WTC11 (cell line): ENCODE measurements around the gene SRI. TPM values are rescaled to one million over a fixed set of nuclear protein-coding genes. Genes with fewer than 3 reads are reported as not detected.
A peak's percentile ranks its signal among the peaks of the same experiment; 100 is the strongest.

Experiments used
- ATAC-seq: fragments of 200-7000 bp; cut with Tn5 transposase; 2 replicates; pipeline ENCODE4 v1.10.0; 2021; ENCODE audit warnings: mild to moderate bottlenecking, moderate library complexity
- CTCF ChIA-PET: fragments of 300-600 bp; sonication (Branson Sonifier 250); formaldehyde crosslinking; loops from one replicate; lab custom pipeline; 2021; ENCODE audit warnings: antibody characterized with exemption; lab: Charles Lee
- POLR2A ChIA-PET: fragments of 350-600 bp; sonication (Branson Sonifier 250); formaldehyde crosslinking; loops from one replicate; lab custom pipeline; 2021; ENCODE audit warnings: antibody characterized with exemption; lab: Charles Lee
- DNase-seq: peaks from one replicate; pipeline ENCODE4 v3.0.0; 2021; ENCODE audit warnings: low spot score
- H3K27ac Mint-ChIP-seq: 2 replicates; pipeline ENCODE4 v1.8.0; 2021; ENCODE audit warnings: mixed read lengths
- H3K27me3 Mint-ChIP-seq: 2 replicates; pipeline ENCODE4 v1.8.0; 2021; ENCODE audit warnings: low read depth, mild to moderate bottlenecking, moderate library complexity, mixed read lengths
- H3K36me3 Mint-ChIP-seq: 2 replicates; pipeline ENCODE4 v1.8.0; 2021; ENCODE audit warnings: mixed read lengths
- H3K4me1 Mint-ChIP-seq: 2 replicates; pipeline ENCODE4 v1.8.0; 2022; ENCODE audit warnings: mixed read lengths
- H3K4me3 Mint-ChIP-seq: 2 replicates; pipeline ENCODE4 v1.8.0; 2021; ENCODE audit warnings: mild to moderate bottlenecking, moderate library complexity, mixed read lengths
- H3K9me3 Mint-ChIP-seq: 2 replicates; pipeline ENCODE4 v1.8.0; 2021; ENCODE audit warnings: mixed read lengths
- AFF4 ChIP-seq: sonication (generic); formaldehyde crosslinking; IDR thresholded peaks from 2 replicates; pipeline ENCODE4 v1.8.1; 2023; ENCODE audit warnings: mild to moderate bottlenecking, missing genetic modification reagents, borderline replicate concordance
- ATF3 ChIP-seq: sonication (generic); formaldehyde crosslinking; conservative IDR thresholded peaks from 2 replicates; pipeline ENCODE4 v1.8.1; 2022; ENCODE audit warnings: mild to moderate bottlenecking, missing genetic modification reagents
- CREM ChIP-seq: sonication (generic); formaldehyde crosslinking; IDR thresholded peaks from 2 replicates; pipeline ENCODE4 v1.8.1; 2022; ENCODE audit warnings: mild to moderate bottlenecking, missing genetic modification reagents, moderate library complexity
- E2F5 ChIP-seq: sonication (generic); formaldehyde crosslinking; IDR thresholded peaks from 2 replicates; pipeline ENCODE4 v1.8.1; 2022; ENCODE audit warnings: mild to moderate bottlenecking, moderate library complexity, missing genetic modification reagents
- ELF4 ChIP-seq: sonication (generic); formaldehyde crosslinking; IDR thresholded peaks from 2 replicates; pipeline ENCODE4 v1.8.1; 2022; ENCODE audit warnings: low read depth, mild to moderate bottlenecking, moderate library complexity, missing genetic modification reagents
- ESRRA ChIP-seq: sonication (generic); formaldehyde crosslinking; IDR thresholded peaks from 2 replicates; pipeline ENCODE4 v1.8.1; 2022; ENCODE audit warnings: mild to moderate bottlenecking, missing genetic modification reagents, borderline replicate concordance
- FOXP1 ChIP-seq: sonication (generic); formaldehyde crosslinking; IDR thresholded peaks from 2 replicates; pipeline ENCODE4 v1.8.0; 2022; ENCODE audit warnings: missing genetic modification reagents, mild to moderate bottlenecking, moderate library complexity, borderline replicate concordance
- IRF1 ChIP-seq: sonication (generic); formaldehyde crosslinking; IDR thresholded peaks from 2 replicates; pipeline ENCODE4 v1.8.0; 2023; ENCODE audit warnings: missing genetic modification reagents
- NFATC4 ChIP-seq: fragments of 250-450 bp; sonication (Bioruptor Pico); IDR thresholded peaks from 2 replicates; pipeline ENCODE4 v1.9.0; 2021; ENCODE audit warnings: mild to moderate bottlenecking
- ZBTB21 ChIP-seq: sonication (generic); formaldehyde crosslinking; IDR thresholded peaks from 2 replicates; pipeline ENCODE4 v1.8.1; 2023; ENCODE audit warnings: mild to moderate bottlenecking, missing genetic modification reagents, borderline replicate concordance
- ZNF121 ChIP-seq: sonication (generic); formaldehyde crosslinking; IDR thresholded peaks from 2 replicates; pipeline ENCODE4 v1.8.0; 2023; ENCODE audit warnings: missing genetic modification reagents
- ZNF219 ChIP-seq: sonication (generic); formaldehyde crosslinking; IDR thresholded peaks from 2 replicates; pipeline ENCODE4 v1.8.0; 2023; ENCODE audit warnings: missing genetic modification reagents, mild to moderate bottlenecking, borderline replicate concordance
- ZNF281 ChIP-seq: sonication (generic); formaldehyde crosslinking; IDR thresholded peaks from 2 replicates; pipeline ENCODE4 v1.8.0; 2023; ENCODE audit warnings: mild to moderate bottlenecking, missing genetic modification reagents
- ZNF416 ChIP-seq: fragments of 250-450 bp; sonication (Bioruptor Pico); IDR thresholded peaks from 2 replicates; pipeline ENCODE4 v1.9.0; 2021; ENCODE audit warnings: mild to moderate bottlenecking, inconsistent platforms
- ZNF423 ChIP-seq: fragments of 250-450 bp; sonication (Bioruptor Pico); IDR thresholded peaks from 2 replicates; pipeline ENCODE4 v2.1.2; 2022; ENCODE audit warnings: mild to moderate bottlenecking, moderate library complexity
- ZNF671 ChIP-seq: fragments of 250-450 bp; sonication (Bioruptor Pico); IDR thresholded peaks from 2 replicates; pipeline ENCODE4 v1.8.0; 2021; ENCODE audit warnings: mild to moderate bottlenecking
- total RNA-seq: library from RNA; stranded (reverse); gene quantifications from 3 replicates; pipeline ENCODE4 v1.2.3, GENCODE V29; 2021
- TF ChIP-seq, protein P1 (sequence below): fragments of 250-450 bp; sonication (Bioruptor Pico); IDR thresholded peaks from 2 replicates; pipeline ENCODE4 v1.9.0; 2021; ENCODE audit warnings: mild to moderate bottlenecking
- TF ChIP-seq, protein P2 (sequence below): sonication (generic); formaldehyde crosslinking; IDR thresholded peaks from 2 replicates; pipeline ENCODE4 v1.8.0; 2022; ENCODE audit warnings: mild to moderate bottlenecking, missing genetic modification reagents
- TF ChIP-seq, protein P3 (sequence below): fragments of 250-450 bp; sonication (Bioruptor Pico); IDR thresholded peaks from 2 replicates; pipeline ENCODE4 v2.1.2; 2022; ENCODE audit warnings: mild to moderate bottlenecking, moderate library complexity

Gene SRI
- total RNA-seq, 1 experiment from 2014 or later: 135 TPM

DNA sequence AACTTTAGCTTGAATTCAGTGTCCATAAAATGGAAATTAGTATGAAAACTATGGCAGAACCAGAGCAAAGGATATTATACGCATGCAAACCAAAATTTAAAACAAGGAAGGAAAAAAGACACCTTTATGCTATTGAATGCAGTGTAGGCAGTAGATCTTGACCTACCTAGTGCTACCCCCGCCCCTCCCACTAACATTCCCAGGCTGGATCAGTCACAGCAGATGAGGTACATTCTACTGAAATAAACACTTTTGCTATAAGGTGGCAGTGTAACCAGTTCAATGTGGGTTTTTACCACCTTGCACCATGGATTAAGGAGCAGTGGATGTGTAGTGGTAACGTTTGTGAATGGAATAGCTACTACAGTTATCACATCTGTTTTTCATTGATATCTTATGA is 27.9 kb downstream of the SRI start (continued):
- TF ChIP-seq NFATC4: no peak
- no peak for TF ChIP-seq E2F5 (CRISPR knock-in tag)
- TF ChIP-seq, protein P1, sequence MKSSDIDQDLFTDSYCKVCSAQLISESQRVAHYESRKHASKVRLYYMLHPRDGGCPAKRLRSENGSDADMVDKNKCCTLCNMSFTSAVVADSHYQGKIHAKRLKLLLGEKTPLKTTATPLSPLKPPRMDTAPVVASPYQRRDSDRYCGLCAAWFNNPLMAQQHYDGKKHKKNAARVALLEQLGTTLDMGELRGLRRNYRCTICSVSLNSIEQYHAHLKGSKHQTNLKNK (CRISPR knock-in tag): no peak
- TF ChIP-seq ZBTB21: no peak

- POLR2A ChIA-PET: no interaction called here
- H3K27ac Mint-ChIP-seq: peak overlapping the region; percentile 60
- CTCF ChIA-PET: no interaction called here
Measured at GRCh38 chr7:88185650-88186049, 34.2 kb downstream of the SRI start.

DNA sequence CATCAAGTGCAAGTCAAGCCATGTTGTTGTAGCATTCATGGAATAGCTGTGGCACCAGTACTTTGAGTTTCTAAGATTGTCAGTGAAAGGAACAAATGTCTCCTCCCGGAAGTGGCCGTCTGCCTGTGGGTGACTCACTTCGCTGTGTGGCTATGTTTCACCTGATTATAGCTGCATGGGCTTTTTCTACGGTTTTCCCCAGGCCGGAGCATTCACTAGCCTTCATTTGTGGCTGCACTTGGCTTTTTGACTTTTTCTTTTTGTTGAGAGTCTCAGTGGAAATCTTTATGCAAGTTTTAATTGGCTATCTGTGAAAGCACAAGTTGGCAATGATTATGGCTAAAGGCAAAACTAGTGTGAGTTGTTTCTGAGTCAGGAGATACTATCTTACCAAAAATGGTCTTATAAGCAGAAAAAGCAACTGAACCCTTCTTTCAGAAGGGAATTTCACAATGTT is 35.0 kb downstream of the SRI start:
- POLR2A ChIA-PET: no interaction called here
- CTCF ChIA-PET: interaction anchor here (0.9 kb wide), 1 partner anchor 15 kb away, joined by 4 read pairs; no protein-coding TSS in a partner anchor
- peak overlapping the region; percentile 82 for H3K27ac Mint-ChIP-seq
- no peak overlapping the region for H3K4me3 Mint-ChIP-seq
- no peak for DNase-seq
- no peaks in the 10 kb centered on the region; the same call in 1 of the 2 replicates for H3K36me3 Mint-ChIP-seq
- peaks cover 29% of the 10 kb centered on the region for H3K4me1 Mint-ChIP-seq
- ATAC-seq: no peak
- no peaks in the 10 kb centered on the region for H3K9me3 Mint-ChIP-seq
- H3K27me3 Mint-ChIP-seq: no peaks in the 10 kb centered on the region
- TF ChIP-seq, protein P2, sequence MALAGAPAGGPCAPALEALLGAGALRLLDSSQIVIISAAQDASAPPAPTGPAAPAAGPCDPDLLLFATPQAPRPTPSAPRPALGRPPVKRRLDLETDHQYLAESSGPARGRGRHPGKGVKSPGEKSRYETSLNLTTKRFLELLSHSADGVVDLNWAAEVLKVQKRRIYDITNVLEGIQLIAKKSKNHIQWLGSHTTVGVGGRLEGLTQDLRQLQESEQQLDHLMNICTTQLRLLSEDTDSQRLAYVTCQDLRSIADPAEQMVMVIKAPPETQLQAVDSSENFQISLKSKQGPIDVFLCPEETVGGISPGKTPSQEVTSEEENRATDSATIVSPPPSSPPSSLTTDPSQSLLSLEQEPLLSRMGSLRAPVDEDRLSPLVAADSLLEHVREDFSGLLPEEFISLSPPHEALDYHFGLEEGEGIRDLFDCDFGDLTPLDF (CRISPR knock-in tag): no peak
- TF ChIP-seq FOXP1 (CRISPR knock-in tag): no peak
- no peak for TF ChIP-seq ZBTB21
- no peak for TF ChIP-seq ZNF281 (CRISPR knock-in tag)
- TF ChIP-seq, protein P1 (CRISPR knock-in tag): no peak
- no peak for TF ChIP-seq ZNF121 (CRISPR knock-in tag)
- no peak for TF ChIP-seq AFF4 (CRISPR knock-in tag)

More at GRCh38 chr7:88185650-88186049, 34.2 kb downstream of the SRI start:
- H3K27me3 Mint-ChIP-seq: no peaks in the 10 kb centered on the region
- no peak for ATAC-seq
- H3K36me3 Mint-ChIP-seq: no peaks in the 10 kb centered on the region; the same call in 1 of the 2 replicates
- no peak overlapping the region for H3K4me3 Mint-ChIP-seq
- H3K4me1 Mint-ChIP-seq: peaks cover 28% of the 10 kb centered on the region
- TF ChIP-seq ZNF423: no peak
- TF ChIP-seq, protein P3, sequence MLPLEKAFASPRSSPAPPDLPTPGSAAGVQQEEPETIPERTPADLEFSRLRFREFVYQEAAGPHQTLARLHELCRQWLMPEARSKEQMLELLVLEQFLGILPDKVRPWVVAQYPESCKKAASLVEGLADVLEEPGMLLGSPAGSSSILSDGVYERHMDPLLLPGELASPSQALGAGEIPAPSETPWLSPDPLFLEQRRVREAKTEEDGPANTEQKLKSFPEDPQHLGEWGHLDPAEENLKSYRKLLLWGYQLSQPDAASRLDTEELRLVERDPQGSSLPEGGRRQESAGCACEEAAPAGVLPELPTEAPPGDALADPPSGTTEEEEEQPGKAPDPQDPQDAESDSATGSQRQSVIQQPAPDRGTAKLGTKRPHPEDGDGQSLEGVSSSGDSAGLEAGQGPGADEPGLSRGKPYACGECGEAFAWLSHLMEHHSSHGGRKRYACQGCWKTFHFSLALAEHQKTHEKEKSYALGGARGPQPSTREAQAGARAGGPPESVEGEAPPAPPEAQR (CRISPR knock-in tag): no peak
- no peak for TF ChIP-seq ZNF416 (CRISPR knock-in tag)
- no peak for TF ChIP-seq ZNF121 (CRISPR knock-in tag)
- TF ChIP-seq ESRRA: no peak
- TF ChIP-seq ZNF219: no peak
- no peak for TF ChIP-seq ATF3 (CRISPR knock-in tag)
- no peak for TF ChIP-seq CREM (CRISPR knock-in tag)
- no peak for TF ChIP-seq IRF1 (CRISPR knock-in tag)
- TF ChIP-seq ZNF671 (CRISPR knock-in tag): no peak
- TF ChIP-seq ELF4 (CRISPR knock-in tag): no peak
- TF ChIP-seq, protein P1 (CRISPR knock-in tag): no peak
- TF ChIP-seq, all 79 proteins: peak for 0
- H3K9me3 Mint-ChIP-seq: no peaks in the 10 kb centered on the region
- DNase-seq: no peak
